NCI-H1417 treated with DMSO at 0.1 percent for 48 hours (cell line): ENCODE measurements around the gene WDR27.
"Not testable (repeated sequence)": the region's sequence is repeated elsewhere in the genome, so short reads cannot be mapped to it uniquely, and the experiment has no call there.

Experiments
- DNase-seq: peaks from one replicate; lab custom pipeline; 2025; lab: John Stamatoyannopoulos, UW

The WDR27 gene

DNA sequence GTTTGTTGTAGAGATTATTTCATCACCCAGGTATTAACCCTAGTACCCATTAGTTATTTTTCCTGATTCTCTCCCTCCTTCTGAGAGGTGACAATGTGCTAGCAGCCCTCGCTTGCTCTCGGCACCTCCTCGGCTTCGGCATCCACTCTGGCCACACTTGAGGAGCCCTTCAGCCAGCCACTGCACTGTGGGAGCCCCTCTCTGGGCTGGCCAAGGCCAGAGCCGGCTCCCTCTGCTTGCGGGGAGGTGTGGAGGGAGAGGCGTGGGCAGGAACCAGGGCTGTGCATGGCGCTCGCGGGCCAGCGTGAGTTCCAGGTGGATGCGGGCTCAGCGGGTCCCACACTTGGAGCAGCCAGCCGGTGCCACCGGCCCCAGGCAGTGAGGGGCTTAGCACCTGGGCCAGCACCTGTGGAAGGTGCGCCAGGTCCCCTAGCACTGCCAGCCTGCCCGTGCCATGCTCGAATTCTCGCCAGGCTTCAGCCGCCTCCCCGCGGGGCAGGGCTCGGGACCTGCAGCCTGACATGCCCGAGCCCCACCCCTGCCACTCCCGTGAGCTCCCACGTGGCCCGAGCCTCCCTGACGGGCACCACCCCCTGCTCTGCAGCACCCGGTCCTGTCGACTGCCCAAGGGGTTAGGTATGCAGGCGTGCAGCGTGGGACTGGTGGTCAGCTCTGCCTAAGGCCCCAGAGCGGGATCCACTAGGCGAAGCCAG lies 221.9 kb downstream of the WDR27 start:
- no peak for DNase-seq

- no peak for DNase-seq
Observed at GRCh38 chr6:169474362-169474761, 227.5 kb downstream of the WDR27 start.

DNA sequence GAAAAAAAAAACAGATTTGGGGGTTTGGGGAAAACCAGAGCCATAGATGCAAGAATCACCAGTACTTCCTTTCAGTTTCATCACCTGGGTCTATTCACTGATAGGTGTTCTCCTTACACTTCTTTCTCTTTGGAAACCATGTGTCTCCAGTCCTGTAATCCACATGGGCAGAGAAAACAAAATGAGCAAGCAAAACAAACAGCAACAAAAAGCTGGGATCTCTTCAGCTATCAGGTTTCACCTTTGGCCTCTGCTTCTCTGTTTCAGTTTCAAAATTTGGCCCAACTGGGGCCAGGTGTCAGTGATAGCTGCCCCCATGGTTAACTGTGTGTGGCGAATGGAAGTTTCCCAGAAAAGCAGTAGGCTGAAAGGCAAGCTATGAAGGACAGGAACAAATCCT lies 228.2 kb downstream of the WDR27 start:
- DNase-seq: no peak

DNA sequence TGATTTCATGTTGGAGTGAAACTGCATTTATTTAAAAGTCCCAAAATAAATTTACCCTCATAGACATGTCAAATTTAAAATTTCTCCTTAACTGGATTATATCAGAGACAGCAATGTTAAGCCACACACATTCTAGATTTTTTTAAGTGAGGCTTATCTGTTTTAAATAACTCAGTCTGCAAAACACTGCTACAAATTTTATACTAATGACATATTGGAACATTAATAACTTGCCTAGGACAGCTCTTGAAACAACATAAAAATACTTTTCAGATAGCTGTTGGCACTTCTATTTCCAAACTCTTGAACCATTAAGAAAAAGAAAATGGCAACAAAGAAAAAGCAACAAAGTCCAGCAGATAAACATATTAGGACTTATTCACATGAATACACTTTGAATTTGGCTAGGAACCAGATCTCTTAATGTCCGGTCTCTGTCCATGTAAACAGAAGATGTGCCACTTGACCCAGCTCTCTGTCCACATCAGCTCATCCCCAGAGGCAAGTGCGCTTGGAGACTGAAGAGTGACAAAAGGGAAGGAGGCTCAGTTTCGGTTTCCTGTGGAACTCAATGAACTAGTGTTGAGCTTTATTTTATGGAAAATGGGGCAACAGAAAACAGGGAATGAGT lies 228.9 kb downstream of the WDR27 start:
- no peak for DNase-seq

- no peak for DNase-seq
Observed at GRCh38 chr6:169470790-169471189, 231.0 kb downstream of the WDR27 start.

DNA sequence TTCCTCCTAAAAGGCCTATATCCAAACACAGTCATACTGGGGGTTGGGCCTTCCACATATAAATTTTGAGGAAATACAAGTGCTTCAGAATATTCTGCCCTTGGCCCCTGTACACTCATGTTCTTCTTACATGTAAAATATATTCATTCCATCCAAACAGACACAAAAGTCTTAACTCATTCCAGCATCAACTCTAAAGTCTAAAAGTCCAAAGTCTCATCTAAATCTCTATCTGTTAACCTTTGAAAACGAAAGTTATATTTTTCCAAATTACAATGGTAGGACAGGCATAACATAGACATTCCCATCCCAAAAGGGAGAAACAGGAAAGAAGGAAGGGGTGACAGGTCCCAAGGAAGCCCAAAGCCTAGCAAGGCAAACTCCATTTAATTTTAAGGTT lies 232.8 kb downstream of the WDR27 start:
- DNase-seq: no peak

- DNase-seq: not testable (repeated sequence)
Observed at GRCh38 chr6:169467755-169468154, 234.1 kb downstream of the WDR27 start.

DNA sequence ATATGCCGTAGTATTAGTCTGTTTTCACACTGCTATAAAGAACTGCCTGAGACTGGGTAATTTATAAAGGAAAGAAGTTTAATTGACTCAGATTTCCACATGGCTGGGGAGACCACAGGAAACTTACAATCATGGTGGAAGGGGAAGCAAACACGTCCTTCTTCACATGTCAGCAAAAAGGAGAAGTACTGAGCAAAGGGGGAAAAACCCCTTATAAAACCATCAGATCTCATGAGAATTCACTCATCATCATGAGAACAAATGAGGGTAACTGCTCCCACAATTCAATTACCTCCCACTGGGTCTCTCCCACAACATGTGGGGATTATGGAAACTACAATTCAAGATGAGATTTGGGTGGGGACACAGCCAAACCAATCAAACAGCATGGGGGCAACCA lies 235.6 kb downstream of the WDR27 start:
- not testable (repeated sequence) for DNase-seq

GRCh38 chr6:169457762-169458161 lies 244.1 kb downstream of the WDR27 start:
- DNase-seq: no peak

- no peak for DNase-seq
Observed at GRCh38 chr6:169456840-169457239, 245.0 kb downstream of the WDR27 start.

DNA sequence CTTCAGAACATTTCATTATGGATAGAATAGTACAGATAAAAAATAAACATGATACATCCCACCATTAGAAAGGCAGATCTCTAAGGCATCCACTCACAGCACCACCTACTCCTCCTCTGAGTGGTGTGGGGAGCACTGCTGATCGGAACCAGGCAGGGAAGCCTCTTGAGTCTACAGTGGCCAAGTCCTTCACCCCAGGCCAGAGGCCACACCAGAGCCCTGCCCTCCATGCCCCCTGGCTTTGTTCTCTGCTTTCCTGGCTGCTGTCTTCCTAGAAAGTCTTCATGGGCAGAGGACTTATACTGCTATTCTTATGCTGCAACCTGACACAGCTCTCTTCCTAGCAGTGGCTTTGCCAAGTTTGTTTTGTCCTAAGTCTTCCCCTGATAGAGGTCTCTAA lies 246.4 kb downstream of the WDR27 start:
- no peak for DNase-seq

DNA sequence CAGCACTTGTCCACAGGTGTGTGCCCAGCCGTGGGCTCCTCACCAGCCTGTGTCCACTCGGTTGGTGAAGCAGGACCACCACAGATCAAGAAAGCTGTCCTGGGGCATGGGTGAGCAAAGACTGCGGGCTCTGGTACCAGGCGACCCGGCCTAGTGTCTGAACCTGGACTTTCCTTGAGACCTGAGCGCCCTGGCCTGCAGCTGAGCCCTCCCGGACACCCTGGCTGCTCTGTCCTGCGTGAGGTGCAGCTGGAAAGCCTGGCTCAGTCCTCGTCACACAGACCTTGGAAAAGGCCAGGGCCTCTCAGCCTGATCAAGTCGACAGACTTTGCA lies 247.0 kb downstream of the WDR27 start:
- DNase-seq: no peak

DNA sequence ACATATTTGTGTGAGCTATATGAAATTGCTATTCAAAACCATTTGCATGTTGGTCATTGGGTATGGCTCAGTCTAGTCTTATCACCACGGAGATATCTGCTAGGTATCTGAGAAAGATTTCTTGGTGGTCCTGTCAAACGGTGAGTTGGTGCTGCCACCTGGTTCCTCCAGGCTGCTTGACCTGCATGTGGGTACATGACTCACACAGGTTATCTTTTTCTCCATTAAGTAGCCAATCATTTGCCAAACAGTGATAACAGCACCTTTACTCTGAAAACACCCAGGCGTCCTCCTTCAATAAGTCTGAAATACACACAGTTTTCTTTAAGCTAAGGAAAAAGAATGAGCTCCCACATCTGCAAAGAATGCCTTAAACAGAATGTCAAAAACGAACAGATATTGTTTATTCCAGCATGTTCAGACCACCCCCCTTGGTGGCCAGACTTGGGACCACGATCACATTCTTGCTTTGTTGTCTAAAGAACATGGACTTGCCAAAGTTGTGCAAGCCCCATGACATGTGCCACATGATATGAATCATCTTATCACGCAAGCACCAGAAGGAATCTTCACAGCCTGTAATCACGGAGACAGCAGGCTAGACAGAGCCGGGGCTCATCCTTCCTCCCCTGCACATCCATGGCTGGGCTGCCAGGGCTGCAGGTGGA lies 247.5 kb downstream of the WDR27 start:
- no peak for DNase-seq

- DNase-seq: no peak
Observed at GRCh38 chr6:169452869-169453620, 248.8 kb downstream of the WDR27 start.

DNA sequence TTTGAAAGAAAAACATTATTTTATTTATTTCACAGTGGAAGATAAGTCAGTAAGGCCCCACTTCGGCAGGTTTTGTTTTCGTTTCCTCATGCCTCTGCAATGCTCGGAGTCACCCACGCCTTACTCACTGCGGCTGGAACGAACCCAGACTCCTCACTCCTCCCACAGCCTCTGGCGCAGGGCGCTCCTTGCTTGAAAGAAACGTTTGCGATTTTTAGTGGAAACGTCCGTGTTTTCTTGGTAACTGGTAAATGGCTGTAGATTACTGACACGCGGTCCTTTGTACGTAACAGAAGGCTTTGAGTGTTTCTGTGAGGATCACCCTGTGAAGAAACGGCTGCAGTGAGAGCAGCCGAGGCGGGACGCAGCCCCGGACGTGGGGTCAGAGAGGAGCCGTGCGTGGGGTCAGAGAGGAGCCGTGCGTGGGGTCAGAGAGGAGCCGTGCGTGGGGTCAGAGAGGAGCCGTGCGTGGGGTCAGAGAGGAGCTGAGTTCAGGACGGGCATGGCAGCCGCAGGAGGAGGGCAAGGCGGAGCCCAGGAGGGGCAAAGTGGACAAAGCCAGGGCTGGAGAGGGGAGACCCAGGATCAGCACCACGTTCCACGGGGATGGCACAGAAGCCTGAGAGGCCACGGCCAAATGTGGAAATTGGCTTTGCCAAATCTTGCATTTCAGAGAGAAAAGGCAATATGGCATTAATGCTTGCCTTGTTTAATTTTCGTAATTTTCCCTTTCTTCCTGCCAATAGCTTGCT lies 249.5 kb downstream of the WDR27 start:
- DNase-seq: no peak

DNA sequence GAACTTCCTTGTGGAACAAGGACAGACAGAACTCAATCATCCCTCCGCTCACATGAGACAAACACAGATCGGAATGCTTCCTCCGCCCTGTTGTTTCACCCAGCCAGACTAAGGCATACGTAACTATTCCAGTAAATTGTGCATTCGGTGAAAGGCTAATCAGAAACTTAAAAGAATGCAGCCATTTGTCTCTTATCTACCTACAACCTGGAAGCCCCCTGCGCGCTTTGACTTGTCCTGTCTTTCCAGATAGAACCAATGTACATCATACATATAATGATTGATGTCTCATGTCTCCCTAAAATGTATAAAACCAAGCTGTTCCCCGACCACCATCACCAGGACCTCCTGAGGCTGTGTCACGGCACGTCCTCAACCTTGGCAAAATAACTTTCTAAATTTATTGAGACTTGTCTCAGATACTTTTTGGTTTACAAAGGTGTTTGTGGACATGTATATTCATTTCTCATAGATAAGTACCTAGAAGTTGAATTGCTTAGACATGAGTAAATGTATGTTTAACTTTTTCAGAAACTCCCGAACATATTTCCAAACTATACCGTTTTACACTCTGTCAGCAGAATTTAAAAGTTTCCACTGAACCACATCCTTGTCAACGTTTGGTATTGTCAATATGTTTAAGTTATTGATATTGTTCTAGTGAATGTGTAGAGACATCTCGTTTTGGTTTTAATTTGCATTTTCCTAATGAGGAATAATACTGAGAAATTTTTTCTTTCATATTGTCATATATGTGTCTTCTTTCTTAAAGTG lies 250.6 kb downstream of the WDR27 start:
- DNase-seq: no peak

DNA sequence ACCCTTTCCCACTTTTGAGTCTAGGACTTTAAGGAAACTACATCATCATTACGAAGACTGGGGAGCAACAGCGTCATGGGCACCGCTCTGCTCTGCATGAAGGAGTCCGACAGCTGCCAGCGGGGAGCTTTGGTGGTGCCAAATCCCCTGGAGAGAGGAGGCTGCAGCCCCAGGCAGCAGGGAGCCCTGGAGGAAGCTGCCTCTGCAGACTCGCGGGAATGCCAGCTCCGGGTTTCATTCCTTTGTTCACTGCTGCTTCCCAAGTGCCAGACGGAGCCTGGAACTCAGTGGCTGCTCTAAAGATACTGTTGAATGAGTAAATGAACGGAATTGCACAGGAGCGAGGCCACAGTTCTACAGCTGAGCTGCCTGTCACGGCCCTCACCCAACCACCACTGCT lies 251.7 kb downstream of the WDR27 start:
- no peak for DNase-seq

DNA sequence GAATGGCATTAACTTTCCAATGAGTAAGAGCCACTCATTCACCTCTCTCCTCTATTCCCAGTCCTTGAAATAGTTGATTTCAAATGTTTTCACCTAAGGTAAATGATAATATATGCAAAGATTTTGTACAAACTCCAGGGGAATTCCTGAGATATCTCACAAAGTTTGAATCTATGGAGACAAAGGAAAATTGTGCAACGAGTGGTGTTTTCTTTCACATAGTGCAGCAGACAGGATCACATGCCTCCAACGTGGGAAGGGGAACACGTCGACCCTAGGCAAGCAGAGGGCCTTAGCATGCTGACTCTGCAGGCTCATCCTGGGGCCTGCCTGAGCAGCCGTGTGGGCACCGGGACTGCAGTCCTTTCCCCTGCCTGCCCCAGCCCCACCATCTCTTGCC lies 252.6 kb downstream of the WDR27 start:
- DNase-seq: no peak

GRCh38 chr6:169445661-169446581 lies 255.9 kb downstream of the WDR27 start:
- no peak for DNase-seq

DNA sequence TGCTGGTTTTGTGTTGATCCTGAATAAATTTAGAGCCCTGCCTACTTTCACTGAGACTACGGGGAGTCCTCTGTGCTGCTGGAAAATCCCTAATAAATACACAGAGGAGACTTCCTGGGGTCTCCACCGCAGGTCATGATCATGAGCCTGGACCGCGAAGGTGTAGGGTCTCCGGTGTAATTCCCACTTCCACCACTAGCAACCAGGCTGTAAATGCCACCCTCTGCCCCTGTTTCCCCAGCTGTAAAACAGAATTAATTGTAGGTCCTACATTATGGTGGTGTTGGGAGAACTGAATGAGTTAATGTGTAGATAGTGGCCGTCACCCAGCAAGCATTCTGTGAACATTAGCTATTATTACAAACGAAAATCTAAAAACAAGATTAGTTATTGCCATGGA lies 256.6 kb downstream of the WDR27 start:
- no peak for DNase-seq
